GM12878 (cell line): ENCODE results near the gene ZDHHC11.

Experiments used
- BCL11A ChIP-seq: IDR thresholded peaks from 2 replicates; pipeline ENCODE4 v1.6.1; 2011; ENCODE audit warnings: low read depth, low read length
- CHD2 ChIP-seq: IDR thresholded peaks from 2 replicates; pipeline ENCODE4 v1.6.1; 2011; ENCODE audit warnings: low read depth, low read length, improper control_type of control experiment, borderline replicate concordance
- ESRRA ChIP-seq: IDR thresholded peaks from 2 replicates; pipeline ENCODE4 v1.6.1; 2012; ENCODE audit warnings: mild to moderate bottlenecking, low read length, improper control_type of control experiment
- NFXL1 ChIP-seq: fragments of 450-650 bp; IDR thresholded peaks from 2 replicates; pipeline ENCODE4 v1.6.1; 2017; ENCODE audit warnings: antibody characterized with exemption, mild to moderate bottlenecking, borderline replicate concordance
- RAD21 ChIP-seq: IDR thresholded peaks from 2 replicates; pipeline ENCODE4 v1.6.1; 2011; ENCODE audit warnings: mild to moderate bottlenecking, low read depth, low read length, moderate library complexity; ENCODE audit not compliant: insufficient read depth
- TF ChIP-seq, protein P1 (sequence below), 3 experiments: IDR thresholded peaks in 2 of 3; conservative IDR thresholded peaks in 1 of 3; 2 replicates each; pipeline ENCODE4 v1.5.1; 2011; ENCODE audit warnings: low read depth in 3 of 3, low read length in 3 of 3, mild to moderate bottlenecking in 3 of 3, control low read depth in 2 of 3, moderate library complexity in 2 of 3, inconsistent platforms in 1 of 3, mixed read lengths in 1 of 3; ENCODE audit not compliant: control insufficient read depth in 2 of 3, insufficient read depth in 1 of 3; ENCODE audit errors: extremely low read depth in 1 of 3
- TF ChIP-seq, protein P2 (sequence below): IDR thresholded peaks from 2 replicates; pipeline ENCODE4 v1.6.1; 2012; ENCODE audit warnings: mild to moderate bottlenecking, low read depth, low read length
- TF ChIP-seq, protein P3 (sequence below): IDR thresholded peaks from 2 replicates; pipeline ENCODE4 v1.6.1; 2012; ENCODE audit warnings: low read depth, low read length, improper control_type of control experiment

DNA sequence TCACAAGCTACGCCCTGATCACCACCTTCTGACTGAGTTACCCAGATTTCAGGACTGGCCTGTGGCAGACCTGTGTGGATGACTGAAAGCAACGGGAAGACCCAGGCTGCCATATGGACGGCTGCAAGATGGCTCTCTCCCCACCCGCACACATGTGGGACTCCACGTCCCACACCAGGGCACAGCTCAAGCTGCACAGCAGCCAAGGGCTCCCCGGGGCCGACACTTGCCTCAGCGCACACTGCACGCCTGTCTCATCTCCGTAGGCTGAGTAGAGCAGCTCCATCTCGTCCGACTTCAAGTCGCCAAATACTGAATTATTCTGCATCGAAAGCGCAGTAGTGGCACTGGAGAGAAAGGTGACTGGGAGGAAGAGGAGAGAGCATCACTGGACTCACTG lies 27.3 kb upstream of the ZDHHC11 start:
- TF ChIP-seq, protein P1, sequence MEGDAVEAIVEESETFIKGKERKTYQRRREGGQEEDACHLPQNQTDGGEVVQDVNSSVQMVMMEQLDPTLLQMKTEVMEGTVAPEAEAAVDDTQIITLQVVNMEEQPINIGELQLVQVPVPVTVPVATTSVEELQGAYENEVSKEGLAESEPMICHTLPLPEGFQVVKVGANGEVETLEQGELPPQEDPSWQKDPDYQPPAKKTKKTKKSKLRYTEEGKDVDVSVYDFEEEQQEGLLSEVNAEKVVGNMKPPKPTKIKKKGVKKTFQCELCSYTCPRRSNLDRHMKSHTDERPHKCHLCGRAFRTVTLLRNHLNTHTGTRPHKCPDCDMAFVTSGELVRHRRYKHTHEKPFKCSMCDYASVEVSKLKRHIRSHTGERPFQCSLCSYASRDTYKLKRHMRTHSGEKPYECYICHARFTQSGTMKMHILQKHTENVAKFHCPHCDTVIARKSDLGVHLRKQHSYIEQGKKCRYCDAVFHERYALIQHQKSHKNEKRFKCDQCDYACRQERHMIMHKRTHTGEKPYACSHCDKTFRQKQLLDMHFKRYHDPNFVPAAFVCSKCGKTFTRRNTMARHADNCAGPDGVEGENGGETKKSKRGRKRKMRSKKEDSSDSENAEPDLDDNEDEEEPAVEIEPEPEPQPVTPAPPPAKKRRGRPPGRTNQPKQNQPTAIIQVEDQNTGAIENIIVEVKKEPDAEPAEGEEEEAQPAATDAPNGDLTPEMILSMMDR (IDR thresholded peaks at IDR 0.05 in 2 of 3, conservative IDR thresholded peaks at IDR 0.05 in 1 of 3; ENCODE audit: control insufficient read depth in 2 of 3, extremely low read depth in 1 of 3, insufficient read depth in 1 of 3, low read depth in 3 of 3, low read length in 3 of 3) = no peak
- TF ChIP-seq ESRRA (no peak), NFXL1 (no peak), BCL11A (no peak), CHD2 (no peak), RAD21 (no peak)
- TF ChIP-seq, protein P2, sequence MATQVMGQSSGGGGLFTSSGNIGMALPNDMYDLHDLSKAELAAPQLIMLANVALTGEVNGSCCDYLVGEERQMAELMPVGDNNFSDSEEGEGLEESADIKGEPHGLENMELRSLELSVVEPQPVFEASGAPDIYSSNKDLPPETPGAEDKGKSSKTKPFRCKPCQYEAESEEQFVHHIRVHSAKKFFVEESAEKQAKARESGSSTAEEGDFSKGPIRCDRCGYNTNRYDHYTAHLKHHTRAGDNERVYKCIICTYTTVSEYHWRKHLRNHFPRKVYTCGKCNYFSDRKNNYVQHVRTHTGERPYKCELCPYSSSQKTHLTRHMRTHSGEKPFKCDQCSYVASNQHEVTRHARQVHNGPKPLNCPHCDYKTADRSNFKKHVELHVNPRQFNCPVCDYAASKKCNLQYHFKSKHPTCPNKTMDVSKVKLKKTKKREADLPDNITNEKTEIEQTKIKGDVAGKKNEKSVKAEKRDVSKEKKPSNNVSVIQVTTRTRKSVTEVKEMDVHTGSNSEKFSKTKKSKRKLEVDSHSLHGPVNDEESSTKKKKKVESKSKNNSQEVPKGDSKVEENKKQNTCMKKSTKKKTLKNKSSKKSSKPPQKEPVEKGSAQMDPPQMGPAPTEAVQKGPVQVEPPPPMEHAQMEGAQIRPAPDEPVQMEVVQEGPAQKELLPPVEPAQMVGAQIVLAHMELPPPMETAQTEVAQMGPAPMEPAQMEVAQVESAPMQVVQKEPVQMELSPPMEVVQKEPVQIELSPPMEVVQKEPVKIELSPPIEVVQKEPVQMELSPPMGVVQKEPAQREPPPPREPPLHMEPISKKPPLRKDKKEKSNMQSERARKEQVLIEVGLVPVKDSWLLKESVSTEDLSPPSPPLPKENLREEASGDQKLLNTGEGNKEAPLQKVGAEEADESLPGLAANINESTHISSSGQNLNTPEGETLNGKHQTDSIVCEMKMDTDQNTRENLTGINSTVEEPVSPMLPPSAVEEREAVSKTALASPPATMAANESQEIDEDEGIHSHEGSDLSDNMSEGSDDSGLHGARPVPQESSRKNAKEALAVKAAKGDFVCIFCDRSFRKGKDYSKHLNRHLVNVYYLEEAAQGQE = no peak
- TF ChIP-seq, protein P3, sequence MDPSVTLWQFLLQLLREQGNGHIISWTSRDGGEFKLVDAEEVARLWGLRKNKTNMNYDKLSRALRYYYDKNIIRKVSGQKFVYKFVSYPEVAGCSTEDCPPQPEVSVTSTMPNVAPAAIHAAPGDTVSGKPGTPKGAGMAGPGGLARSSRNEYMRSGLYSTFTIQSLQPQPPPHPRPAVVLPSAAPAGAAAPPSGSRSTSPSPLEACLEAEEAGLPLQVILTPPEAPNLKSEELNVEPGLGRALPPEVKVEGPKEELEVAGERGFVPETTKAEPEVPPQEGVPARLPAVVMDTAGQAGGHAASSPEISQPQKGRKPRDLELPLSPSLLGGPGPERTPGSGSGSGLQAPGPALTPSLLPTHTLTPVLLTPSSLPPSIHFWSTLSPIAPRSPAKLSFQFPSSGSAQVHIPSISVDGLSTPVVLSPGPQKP = no peak
